ENCODE results near the gene MTX3.

GRCh38 chr5:79936646-79937216 is 54.3 kb downstream of the MTX3 start:
- TF ChIP-seq TAF1 (conservative IDR thresholded peaks at IDR 0.05) (no peak), CTCF (IDR thresholded peaks at IDR 0.05; ENCODE audit: low read depth, low read length, missing input control) (no peak), EGR1 (IDR thresholded peaks at IDR 0.05; ENCODE audit: low read depth in 2 of 2) (no peak), MAX (IDR thresholded peaks at IDR 0.05) (no peak), REST (IDR thresholded peaks at IDR 0.05) (no peak), FOXA2 (IDR thresholded peaks at IDR 0.05) (no peak), RXRA (IDR thresholded peaks at IDR 0.05) (no peak), JUND (IDR thresholded peaks at IDR 0.05) (no peak), GABPA (IDR thresholded peaks at IDR 0.05 in 1 of 2, conservative IDR thresholded peaks at IDR 0.05 in 1 of 2) (no peak)
